ENCODE results near the gene IQCK. TPM values are rescaled to one million over a fixed set of nuclear protein-coding genes. Genes with fewer than 3 reads are reported as not detected.

IQCK gene
- total RNA-seq, 2 donors from 2014 or later, result 7.9 to 9.5 TPM

DNA sequence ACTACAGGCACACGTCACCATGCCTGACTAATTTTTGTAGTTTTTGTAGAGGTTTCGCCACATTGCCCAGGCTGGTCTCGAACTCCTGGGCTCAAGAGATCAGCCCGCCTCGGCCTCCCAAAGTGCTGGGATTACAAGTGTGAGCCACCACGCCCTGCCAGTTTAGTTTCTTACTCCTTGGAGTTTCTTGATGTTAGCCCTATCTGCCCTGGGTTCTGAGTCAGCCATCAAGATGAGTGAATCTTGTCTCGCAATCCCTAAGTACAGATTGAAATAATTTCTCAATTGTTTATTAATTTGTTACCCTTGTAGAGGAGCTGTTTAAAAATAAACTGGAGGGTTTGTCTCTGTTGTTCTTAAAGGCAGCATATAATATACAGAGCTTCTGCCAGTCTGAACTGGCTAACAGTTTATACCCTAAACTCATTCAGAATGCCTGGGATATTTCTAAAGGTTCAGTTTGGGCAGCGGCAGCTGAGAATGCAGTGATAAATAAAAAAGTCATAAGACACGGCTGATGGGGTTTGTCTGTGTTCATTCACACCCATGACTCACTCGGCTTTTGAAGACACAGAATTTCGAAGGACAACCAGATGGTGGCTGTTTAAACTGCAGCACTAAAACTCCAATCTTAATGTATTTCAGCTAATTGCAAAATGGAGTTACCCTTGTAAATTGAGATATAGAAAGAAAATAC lies 127.0 kb downstream of the IQCK start:
- intact Hi-C loops (cut with DNase I), result no loop called here
- no peak for DNase-seq (ENCODE audit: low spot score)

DNA sequence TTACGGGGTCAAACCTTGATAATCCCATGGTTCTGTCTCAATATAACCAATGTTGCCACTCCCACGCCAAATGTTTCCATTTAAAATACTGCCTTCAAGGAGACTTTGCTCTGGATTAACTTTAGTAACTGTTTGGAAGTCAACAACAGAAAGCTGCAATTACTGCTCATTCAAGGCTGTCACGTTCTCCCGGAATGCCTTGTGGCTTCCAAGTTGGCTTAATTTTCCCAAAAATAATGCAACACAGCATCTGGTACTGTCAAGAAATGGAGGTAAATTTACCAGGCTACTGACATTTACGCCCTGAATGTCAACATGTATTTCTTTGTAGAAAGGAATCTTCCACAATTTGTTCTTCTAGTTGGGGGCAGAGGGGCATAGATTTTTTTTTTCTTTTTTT lies 128.4 kb downstream of the IQCK start:
- intact Hi-C loops (cut with DNase I), result no loop called here
- no peak for DNase-seq (ENCODE audit: low spot score)

GRCh38 chr16:19848756-19849155 lies 130.7 kb downstream of the IQCK start:
- intact Hi-C loops (cut with DNase I), result no loop called here
- DNase-seq (ENCODE audit: low spot score), result no peak

GRCh38 chr16:19850131-19850817 lies 132.2 kb downstream of the IQCK start:
- intact Hi-C loops (cut with DNase I), result loop anchor here in 1 of 2 donors (1.0 kb wide), 1 partner anchor 12 kb away; no protein-coding TSS in a partner anchor

GRCh38 chr16:19851476-19851875 lies 133.4 kb downstream of the IQCK start:
- no peak for DNase-seq (ENCODE audit: low spot score)
- intact Hi-C loops (cut with DNase I), result no loop called here

More at GRCh38 chr16:19850131-19850817, 132.2 kb downstream of the IQCK start:
- no peak for DNase-seq (ENCODE audit: low spot score)

GRCh38 chr16:19853132-19853741 lies 135.2 kb downstream of the IQCK start:
- intact Hi-C loops (cut with DNase I), result no loop called here

DNA sequence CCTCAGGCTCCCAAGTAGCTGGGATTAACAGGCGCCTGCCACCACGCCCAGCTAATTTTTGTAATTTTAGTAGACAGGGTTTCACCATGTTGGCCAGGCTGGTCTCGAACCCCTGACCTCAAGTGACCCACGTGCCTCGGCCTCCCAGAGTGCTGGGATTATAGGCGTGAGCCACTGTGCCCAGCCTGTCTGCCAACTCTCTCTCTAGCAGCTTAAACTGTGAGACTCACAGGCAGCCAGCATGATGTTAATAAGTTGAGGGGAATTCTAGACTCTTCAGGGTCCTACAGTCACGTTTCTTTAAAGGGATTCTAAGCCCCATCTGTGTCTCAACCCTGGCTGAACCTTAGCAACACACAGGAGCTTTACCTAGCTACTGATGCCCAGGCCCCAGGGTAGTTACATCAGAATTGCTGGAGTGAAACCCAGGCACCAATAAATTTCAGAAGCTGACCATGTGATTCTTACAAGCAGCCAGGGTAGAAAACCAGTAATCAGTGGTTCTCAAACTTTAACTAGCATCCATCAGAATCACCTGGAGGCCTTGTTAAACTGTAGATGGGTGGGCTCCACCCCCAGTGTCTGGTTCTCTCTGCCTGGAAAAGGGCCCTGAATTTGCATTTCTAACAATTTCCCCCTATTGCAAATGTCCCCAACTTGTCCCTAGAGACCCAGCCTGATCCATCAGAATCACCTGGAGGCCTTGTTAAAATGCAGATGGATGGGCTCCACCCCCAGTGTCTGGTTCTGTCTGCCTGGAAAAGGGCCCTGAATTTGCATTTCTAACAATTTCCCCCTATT lies 135.9 kb downstream of the IQCK start:
- intact Hi-C loops (cut with DNase I), result no loop called here
- no peak for DNase-seq (ENCODE audit: low spot score)

More at GRCh38 chr16:19853132-19853741, 135.2 kb downstream of the IQCK start:
- no peak for DNase-seq (ENCODE audit: low spot score)

- no peak for DNase-seq (ENCODE audit: low spot score)
- intact Hi-C loops (cut with DNase I), result no loop called here
These were observed 136.4 kb downstream of the IQCK start for GRCh38 chr16:19854543-19854876.

GRCh38 chr16:19856120-19856519 lies 138.0 kb downstream of the IQCK start:
- DNase-seq (ENCODE audit: low spot score), result no peak
- intact Hi-C loops (cut with DNase I), result no loop called here

GRCh38 chr16:19857593-19858339 lies 139.7 kb downstream of the IQCK start:
- intact Hi-C loops (cut with DNase I), result no loop called here
- DNase-seq (ENCODE audit: low spot score), result no peak

DNA sequence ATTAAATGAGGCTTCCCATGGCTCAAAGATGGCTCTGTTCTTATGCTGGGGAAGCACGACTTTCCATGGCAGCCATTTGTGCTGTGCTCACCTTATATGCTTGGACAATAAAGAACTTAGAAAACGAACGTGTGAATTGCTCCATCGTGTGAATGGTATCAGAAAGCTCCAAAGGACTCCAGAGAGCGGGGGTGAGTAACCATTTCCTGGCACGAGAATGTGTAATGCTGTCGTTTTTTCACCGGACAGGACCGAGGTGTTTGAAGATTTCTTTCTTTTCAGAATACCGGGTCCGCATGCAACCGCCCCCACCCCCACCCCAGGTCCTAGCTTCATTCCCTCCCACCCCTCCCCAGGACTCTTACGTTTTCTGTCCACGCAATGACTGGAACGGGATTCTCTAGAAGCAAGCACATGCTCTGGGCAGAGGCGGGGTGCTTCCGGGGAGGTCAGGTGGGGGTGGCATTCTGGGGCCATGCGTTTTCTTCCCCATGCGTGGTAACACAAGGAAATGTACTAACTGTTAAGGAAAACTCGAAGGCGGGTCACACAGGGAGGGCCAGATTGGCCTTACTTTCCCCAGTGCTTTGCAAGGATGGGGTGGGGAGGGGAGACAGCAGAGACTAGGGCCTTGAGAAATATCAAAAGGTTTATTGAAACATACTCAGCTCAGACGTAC lies 140.4 kb downstream of the IQCK start:
- intact Hi-C loops (cut with DNase I), result no loop called here
- no peak for DNase-seq (ENCODE audit: low spot score)

DNA sequence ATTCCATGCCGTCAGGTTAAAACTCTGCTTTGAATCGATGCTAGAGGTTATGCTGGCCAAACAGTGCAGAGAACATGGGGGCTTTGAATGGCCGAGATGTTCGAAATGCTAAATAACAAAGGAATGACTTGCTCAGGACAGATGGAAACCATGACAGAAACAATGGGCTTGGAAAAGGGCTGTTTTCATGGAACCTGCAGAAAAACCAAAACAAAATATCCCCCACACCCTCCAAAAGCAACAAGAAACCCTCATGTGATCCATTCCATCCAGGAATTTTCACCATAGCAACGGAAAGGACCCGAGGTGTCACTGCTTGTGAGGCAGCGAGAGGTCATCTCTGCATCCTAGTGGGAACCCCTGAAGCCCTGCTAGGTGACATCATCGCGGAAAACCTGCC lies 141.1 kb downstream of the IQCK start:
- intact Hi-C loops (cut with DNase I), result no loop called here
- no peak for DNase-seq (ENCODE audit: low spot score)

DNA sequence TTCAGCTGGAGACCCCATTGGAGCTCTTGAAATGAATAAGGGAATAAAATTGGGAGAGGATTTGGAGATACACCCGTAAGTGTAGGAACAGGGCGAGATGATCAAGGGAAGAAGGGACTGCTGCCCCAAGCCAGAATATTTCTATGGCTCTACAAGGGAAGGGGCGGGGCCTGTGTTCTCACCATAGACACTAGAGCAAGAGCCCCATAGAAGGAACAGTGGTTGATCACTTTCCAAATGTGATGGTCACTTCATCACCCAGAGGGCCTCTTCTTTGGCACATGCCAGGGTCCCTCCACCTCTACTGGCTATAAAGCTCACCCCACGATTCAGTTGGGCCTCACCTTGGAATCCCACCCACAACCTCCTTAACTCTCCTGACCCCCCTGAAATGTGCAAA lies 141.5 kb downstream of the IQCK start:
- intact Hi-C loops (cut with DNase I), result no loop called here
- no peak for DNase-seq (ENCODE audit: low spot score)

DNA sequence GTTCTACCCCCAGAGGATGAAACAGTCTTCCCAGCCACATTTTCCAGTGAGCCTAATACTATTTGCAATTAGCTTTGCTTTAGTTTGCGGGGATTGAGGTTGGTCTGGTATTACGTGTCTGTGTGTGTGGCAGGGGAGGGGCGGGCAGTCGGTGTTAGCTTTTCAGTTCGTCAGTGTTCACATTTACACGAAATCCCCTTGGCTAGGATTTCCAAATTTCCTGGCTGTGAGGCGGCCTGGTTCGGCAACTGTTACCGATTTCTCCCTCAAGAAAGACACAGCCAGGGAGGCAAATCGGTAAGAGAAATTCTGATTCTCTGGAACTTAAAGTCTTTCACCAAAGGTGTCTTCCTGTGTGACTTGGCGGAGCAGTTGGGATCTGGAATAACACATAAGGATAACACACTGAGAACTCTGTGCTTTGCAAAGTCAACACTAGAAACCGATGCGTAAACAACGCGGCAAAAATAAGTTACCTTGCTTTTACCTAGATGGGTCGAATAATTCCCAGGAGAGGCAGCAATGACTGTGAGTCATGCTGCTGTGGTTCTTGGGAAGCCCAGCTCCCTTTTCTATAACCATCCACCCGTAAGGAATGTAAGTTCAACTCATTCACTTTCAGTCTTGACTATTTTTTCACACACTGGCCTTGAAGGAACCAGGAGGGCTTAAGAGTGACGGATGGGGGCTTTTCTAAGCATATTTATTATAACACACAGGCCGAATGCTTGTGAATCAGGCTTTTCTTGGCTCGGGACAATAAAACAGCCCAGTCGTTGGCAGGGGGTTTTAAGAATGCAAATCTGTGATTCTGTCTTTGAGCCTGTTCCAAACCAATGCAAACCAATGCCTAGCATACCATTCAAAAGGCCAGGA lies 142.3 kb downstream of the IQCK start:
- no peak for DNase-seq (ENCODE audit: low spot score)
- intact Hi-C loops (cut with DNase I), result no loop called here

GRCh38 chr16:19861133-19861532 lies 143.1 kb downstream of the IQCK start:
- intact Hi-C loops (cut with DNase I), result no loop called here

DNA sequence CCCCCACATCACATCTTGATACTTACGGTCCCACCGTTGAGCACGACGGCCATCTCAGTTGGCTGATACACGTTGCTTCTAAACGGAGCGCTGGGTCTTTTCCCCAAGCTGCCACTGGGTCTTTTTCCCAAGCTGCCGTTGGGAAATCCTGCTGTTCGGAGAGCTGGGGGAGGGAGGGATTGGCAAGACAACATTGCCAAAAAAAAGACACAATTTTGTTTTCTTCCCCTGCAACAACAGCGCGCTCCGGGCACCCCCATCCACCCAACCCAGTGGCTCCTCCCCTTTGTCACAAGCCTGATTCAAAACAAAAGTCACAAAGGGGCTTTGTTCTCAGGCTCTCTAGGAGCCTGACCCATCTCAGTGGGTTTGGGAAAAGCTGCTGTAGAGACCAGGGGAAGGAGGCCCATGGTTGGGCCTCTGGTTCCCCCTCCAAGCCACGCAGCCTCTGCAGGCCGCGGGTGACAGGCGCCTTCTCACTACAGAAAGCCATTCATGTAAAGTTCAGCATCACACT lies 143.8 kb downstream of the IQCK start:
- no peak for DNase-seq (ENCODE audit: low spot score)
- intact Hi-C loops (cut with DNase I), result no loop called here

More at GRCh38 chr16:19861133-19861532, 143.1 kb downstream of the IQCK start:
- no peak for DNase-seq (ENCODE audit: low spot score)

- DNase-seq (ENCODE audit: low spot score), result peak; percentile 67
- intact Hi-C loops (cut with DNase I), result no loop called here
These were observed 145.9 kb downstream of the IQCK start for GRCh38 chr16:19863990-19864389.
